ENCODE results near the gene RPL4.

RPL4 gene

GRCh38 chr15:66459818-66460615 lies 44.6 kb downstream of the RPL4 start:
- Mint-ChIP-seq H3K4me1 (peaks cover 10% of the 10 kb centered on the region), H3K36me3 (peaks cover 44% of the 10 kb centered on the region), H3K27ac (peak overlapping the region; percentile 38), H3K4me3 (no peak overlapping the region), H3K9me3 (no peaks in the 10 kb centered on the region), H3K27me3 (no peaks in the 10 kb centered on the region)
- DNase-seq, result no peak
- CTCF ChIA-PET, result interaction anchor here (1.6 kb wide), 1 partner anchor 12 kb away, joined by 4 read pairs; no protein-coding TSS in a partner anchor

DNA sequence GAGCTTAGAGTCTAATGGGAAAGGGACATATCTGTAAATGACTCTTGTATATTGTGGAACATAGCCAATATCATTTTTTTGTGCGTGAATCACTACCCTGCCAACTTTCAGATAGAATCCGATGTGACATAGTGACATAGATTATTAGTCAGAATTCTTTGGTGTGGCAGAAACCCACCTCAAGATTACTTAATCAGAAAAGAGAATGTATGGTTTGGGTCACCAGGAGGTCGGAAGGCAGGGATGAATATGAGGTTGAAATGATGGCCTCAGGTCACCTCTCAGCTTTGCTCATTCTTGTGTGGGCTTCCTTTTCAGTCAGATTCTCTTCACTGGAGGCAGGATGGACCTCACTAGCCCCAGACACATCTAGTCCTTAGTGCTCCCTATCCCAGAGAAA lies 48.4 kb downstream of the RPL4 start:
- CTCF ChIA-PET, result no interaction called here
- Mint-ChIP-seq H3K27me3 (no peaks in the 10 kb centered on the region), H3K27ac (no peak overlapping the region), H3K9me3 (no peaks in the 10 kb centered on the region), H3K4me3 (no peak overlapping the region), H3K36me3 (peaks cover 42% of the 10 kb centered on the region), H3K4me1 (peaks cover 10% of the 10 kb centered on the region)
- DNase-seq, result no peak

DNA sequence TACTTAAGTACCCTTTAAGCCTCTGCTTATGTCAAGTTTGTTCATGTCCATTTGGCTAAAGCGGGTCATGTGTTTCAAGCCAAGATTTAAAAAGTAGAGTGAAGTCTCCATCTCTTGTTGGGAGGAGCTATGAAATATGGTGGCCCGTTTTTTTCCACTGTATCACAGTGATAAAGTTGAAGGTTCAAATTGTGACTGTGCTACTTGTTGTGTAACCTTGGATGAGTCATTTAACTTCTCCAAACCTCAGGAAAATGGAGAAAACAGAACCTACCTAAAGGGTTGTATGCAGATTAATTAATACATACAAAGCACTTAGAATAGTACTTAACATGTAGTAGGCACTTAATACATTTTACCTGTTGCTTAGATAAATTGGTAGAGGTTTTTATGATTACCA lies 50.5 kb downstream of the RPL4 start:
- no peak overlapping the region for H3K4me3 Mint-ChIP-seq
- DNase-seq, result no peak
- H3K27ac Mint-ChIP-seq, result no peak overlapping the region
- no peaks in the 10 kb centered on the region for H3K27me3 Mint-ChIP-seq
- peaks cover 34% of the 10 kb centered on the region for H3K36me3 Mint-ChIP-seq
- no peaks in the 10 kb centered on the region for H3K4me1 Mint-ChIP-seq
- CTCF ChIA-PET, result interaction anchor here (0.6 kb wide), 1 partner anchor 45 kb away, joined by 3 read pairs; no protein-coding TSS in a partner anchor
- H3K9me3 Mint-ChIP-seq, result no peaks in the 10 kb centered on the region

DNA sequence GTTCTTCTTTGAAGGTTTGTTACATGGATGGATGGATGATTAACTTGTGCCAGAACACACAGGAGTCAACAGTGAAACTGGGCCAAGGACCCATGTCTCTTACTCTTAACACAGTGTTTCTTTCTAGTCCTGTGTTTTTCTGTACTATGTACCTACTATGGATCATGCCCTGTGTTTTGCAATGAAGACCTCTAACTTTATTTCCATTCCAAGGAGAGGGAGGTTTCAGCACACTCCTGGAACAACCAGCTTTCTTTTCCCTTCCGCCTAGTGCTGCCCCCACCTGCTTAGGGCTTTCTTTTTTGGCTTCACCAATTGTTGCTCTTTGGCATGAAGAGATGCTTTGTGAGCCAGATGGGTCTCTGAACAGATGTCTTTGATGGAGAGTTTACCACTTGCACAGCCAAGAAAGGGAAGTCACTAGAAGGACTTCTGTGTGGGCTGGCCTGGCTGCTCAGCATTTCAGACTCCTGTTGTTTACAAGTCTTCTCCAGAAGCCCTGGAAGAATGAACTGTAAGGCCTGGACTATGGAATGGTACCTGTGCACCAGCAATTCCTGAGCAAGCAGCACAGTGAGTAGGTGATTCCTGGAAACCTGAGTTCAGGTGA lies 51.6 kb downstream of the RPL4 start:
- H3K36me3 Mint-ChIP-seq, result peaks cover 41% of the 10 kb centered on the region
- H3K27ac Mint-ChIP-seq, result no peak overlapping the region
- H3K9me3 Mint-ChIP-seq, result no peaks in the 10 kb centered on the region
- H3K4me1 Mint-ChIP-seq, result no peaks in the 10 kb centered on the region
- no peaks in the 10 kb centered on the region for H3K27me3 Mint-ChIP-seq
- CTCF ChIA-PET, result interaction anchor here (0.5 to 1.2 kb wide), 2 partner anchors 45 to 129 kb away, joined by 3 read pairs; partner anchors contain the start of gene SNAPC5
- no peak for DNase-seq
- H3K4me3 Mint-ChIP-seq, result no peak overlapping the region

- Mint-ChIP-seq H3K4me1 (no peaks in the 10 kb centered on the region), H3K9me3 (no peaks in the 10 kb centered on the region), H3K27ac (peak overlapping the region; percentile 73), H3K27me3 (no peaks in the 10 kb centered on the region), H3K36me3 (peaks cover 45% of the 10 kb centered on the region), H3K4me3 (no peak overlapping the region)
- DNase-seq, result no peak
- CTCF ChIA-PET, result interaction anchor here (0.5 to 1.2 kb wide), 2 partner anchors 45 to 128 kb away, joined by 3 read pairs; partner anchors contain the start of gene SNAPC5
These were observed 52.2 kb downstream of the RPL4 start for GRCh38 chr15:66452420-66452819.

Measured in activated naive CD4-positive, alpha-beta T cell treated with anti-CD3 and anti-CD28 coated beads, Interleukin-2, amount 10 ng/mL, durations not matched to agents 7 days and 5 days (primary cell).